K562 (cell line): ENCODE measurements around the gene KLRD1. TPM values are rescaled to one million over a fixed set of nuclear protein-coding genes. Genes with fewer than 3 reads are reported as not detected.

Experiments
- ATAC-seq: fragments of 200-7000 bp; cut with Tn5 transposase; 3 replicates; pipeline ENCODE4 v1.9.1; 2020; ENCODE audit warnings: moderate library complexity
- BruUV-seq: library from RNA; stranded (reverse); fragments of 400-500 nt; replicated peaks from 2 replicates; lab custom pipeline; 2021; lab: Mats Ljungman, UMichigan
- CTCF ChIA-PET: fragments of 300-600 bp; formaldehyde crosslinking; extraction: SDS; loops from one replicate; lab custom pipeline; 2021; ENCODE audit warnings: low intra/inter-chr PET ratio; lab: Yijun Ruan, JAX
- POLR2A ChIA-PET: fragments of 300-600, 350-650 bp; sonication (Branson Sonifier 250); formaldehyde crosslinking; extraction: SDS; loops from one replicate; lab custom pipeline; 2021; ENCODE audit warnings: antibody characterized with exemption, inconsistent platforms; lab: Yijun Ruan, JAX
- DNase-seq, 4 experiments: peaks; one replicate each; pipeline versions ENCODE4 v3.0.0 to v3.0.0-alpha.2; 2011 to 2018; ENCODE audit warnings: low spot score in 3 of 4, mixed read lengths in 3 of 4; ENCODE audit errors: extremely low read depth in 1 of 4
- FAIRE-seq: peaks from 2 replicates; lab custom pipeline; 2011; peaks lifted over from hg19 to GRCh38; lab: Jason Lieb, UNC
- H2AFZ ChIP-seq: 2 replicates; pipeline ENCODE4 v1.6.0; 2011; ENCODE audit warnings: low read depth, low read length, control low read depth, inconsistent platforms
- H3K27ac ChIP-seq: fragments of 200-600 bp; 3 replicates; pipeline ENCODE4 v1.8.0; 2011; ENCODE audit warnings: low read depth, mild to moderate bottlenecking, control low read depth, inconsistent platforms, low read length, moderate library complexity, mixed read lengths; ENCODE audit errors: extremely low read depth
- H3K27me3 ChIP-seq, 2 experiments: fragments of 300-600 bp in 1 of 2; 2 replicates in 1 of 2; 3 replicates in 1 of 2; pipeline versions ENCODE4 v1.6.0 to v1.8.0; 2011; ENCODE audit warnings: inconsistent platforms in 2 of 2, low read length in 2 of 2, mild to moderate bottlenecking in 1 of 2, mixed read lengths in 1 of 2, moderate library complexity in 1 of 2; ENCODE audit not compliant: control insufficient read depth in 2 of 2, insufficient read depth in 2 of 2
- H3K36me3 ChIP-seq: fragments of 300-600 bp; 3 replicates; pipeline ENCODE4 v1.8.0; 2011; ENCODE audit warnings: mild to moderate bottlenecking, low read length, inconsistent platforms; ENCODE audit not compliant: control insufficient read depth, insufficient read depth
- H3K4me1 ChIP-seq, 2 experiments: fragments of 200-600 bp in 1 of 2; replicated peaks in 1 of 2; 2 replicates in 1 of 2; 3 replicates in 1 of 2; pipeline versions ENCODE4 v1.5.1 to v1.8.0; 2011; ENCODE audit warnings: inconsistent platforms in 2 of 2, low read length in 2 of 2, mild to moderate bottlenecking in 1 of 2, mixed read lengths in 1 of 2, moderate library complexity in 1 of 2; ENCODE audit not compliant: control insufficient read depth in 2 of 2, insufficient read depth in 2 of 2
- H3K4me2 ChIP-seq: 2 replicates; pipeline ENCODE4 v1.6.1; 2011; ENCODE audit warnings: low read length, control low read depth, inconsistent platforms, mixed read lengths; ENCODE audit not compliant: insufficient read depth
- H3K4me3 ChIP-seq: fragments of 200-600 bp; sonication (generic), shearing (Covaris generic); 2 replicates; pipeline ENCODE4 v1.5.1; 2016; ENCODE audit warnings: control low read depth, inconsistent platforms
- H3K79me2 ChIP-seq: fragments of 200-600 bp; 3 replicates; pipeline ENCODE4 v1.8.0; 2011; ENCODE audit warnings: low read length, inconsistent platforms; ENCODE audit not compliant: control insufficient read depth, insufficient read depth
- H3K9ac ChIP-seq, 2 experiments: 2 replicates each; pipeline versions ENCODE4 v1.6.0 to v1.6.1; 2011; ENCODE audit warnings: low read depth in 2 of 2, low read length in 2 of 2, control low read depth in 1 of 2, inconsistent platforms in 1 of 2, mild to moderate bottlenecking in 1 of 2, mixed read lengths in 1 of 2; ENCODE audit not compliant: insufficient read depth in 1 of 2
- H3K9me1 ChIP-seq: one replicate; pipeline ENCODE4 v1.6.0; 2011; ENCODE audit warnings: inconsistent platforms, mild to moderate bottlenecking, low read length, moderate library complexity; ENCODE audit not compliant: control insufficient read depth, insufficient read depth
- H3K9me3 ChIP-seq: replicated peaks from 2 replicates; pipeline ENCODE4 v1.5.1; 2011; ENCODE audit warnings: low read depth, low read length, inconsistent platforms; ENCODE audit not compliant: control insufficient read depth, insufficient read depth
- H4K20me1 ChIP-seq: replicated peaks from 2 replicates; pipeline ENCODE4 v1.6.1; 2011; ENCODE audit warnings: low read length, inconsistent platforms, mixed read lengths; ENCODE audit not compliant: control insufficient read depth, insufficient read depth
- BACH1 ChIP-seq: fragments of 200-800 bp; sonication (Bioruptor generic); IDR thresholded peaks from 2 replicates; pipeline ENCODE4 v1.6.1; 2016; ENCODE audit warnings: missing genetic modification characterization, missing compliant biosample characterization
- WGBS: fragments of 100-300 bp; shearing (Covaris generic); methylation state at CpG from one replicate; pipeline ENCODE4 v1.1.6; 2016; ENCODE audit warnings: low coverage, mixed read lengths; ENCODE audit not compliant: insufficient coverage; ENCODE audit errors: missing lambda C conversion rate; 5-methylcytosine and 5-hydroxymethylcytosine counted together
- in situ Hi-C: fragments of 300-500 bp; cut with MboI; formaldehyde crosslinking; loops from 4 replicates; pipeline ENCODE4 v1.15.0; 2018; ENCODE audit warnings: inconsistent platforms, mixed read lengths
- intact Hi-C: fragments of 100-400 bp; cut with micrococcal nuclease; formaldehyde crosslinking; loops from 2 replicates; pipeline ENCODE4 v1.14.2; 2022
- polyA plus RNA-seq, 8 experiments: library from polyadenylated mRNA; depleted of rRNA in 4 of 8; stranded (reverse) in 5 of 8; unstranded in 3 of 8; fragments of >200 nt; fragmentation: Nextera tagmentation in 2 of 8; fragmentation: Illumina TruSeq in 1 of 8; extraction: Ambion mirVana in 2 of 8; extraction: Trizol in 1 of 8; gene quantifications; 2 replicates each; pipeline versions ENCODE4 v1.2.1 to v1.2.3, GENCODE V29; 2011 to 2014; ENCODE audit warnings: inconsistent platforms in 1 of 8, missing spikeins in 1 of 8
- total RNA-seq, 7 experiments: library from RNA; depleted of rRNA in 6 of 7; stranded (reverse); fragments of >200 nt in 6 of 7; fragmentation: Illumina TruSeq in 2 of 7; extraction: Trizol in 2 of 7; gene quantifications; 2 replicates each; pipeline versions ENCODE4 v1.2.1 to v1.2.3, GENCODE V29; 2011 to 2021; ENCODE audit warnings: low replicate concordance in 1 of 7
- TF ChIP-seq, protein P1 (sequence below): fragments of 450-650 bp; IDR thresholded peaks from 2 replicates; pipeline ENCODE4 v1.6.1; 2018; ENCODE audit not compliant: partially characterized antibody
- TF ChIP-seq, protein P2 (sequence below): fragments of 450-650 bp; IDR thresholded peaks from 2 replicates; pipeline ENCODE4 v1.7.0; 2016; ENCODE audit warnings: borderline replicate concordance

Gene KLRD1
- total and polyA plus RNA-seq, 9 of the 15 experiments (the other 6 are each of a cell fraction or from before 2014, with no cell fraction given) = not detected

DNA sequence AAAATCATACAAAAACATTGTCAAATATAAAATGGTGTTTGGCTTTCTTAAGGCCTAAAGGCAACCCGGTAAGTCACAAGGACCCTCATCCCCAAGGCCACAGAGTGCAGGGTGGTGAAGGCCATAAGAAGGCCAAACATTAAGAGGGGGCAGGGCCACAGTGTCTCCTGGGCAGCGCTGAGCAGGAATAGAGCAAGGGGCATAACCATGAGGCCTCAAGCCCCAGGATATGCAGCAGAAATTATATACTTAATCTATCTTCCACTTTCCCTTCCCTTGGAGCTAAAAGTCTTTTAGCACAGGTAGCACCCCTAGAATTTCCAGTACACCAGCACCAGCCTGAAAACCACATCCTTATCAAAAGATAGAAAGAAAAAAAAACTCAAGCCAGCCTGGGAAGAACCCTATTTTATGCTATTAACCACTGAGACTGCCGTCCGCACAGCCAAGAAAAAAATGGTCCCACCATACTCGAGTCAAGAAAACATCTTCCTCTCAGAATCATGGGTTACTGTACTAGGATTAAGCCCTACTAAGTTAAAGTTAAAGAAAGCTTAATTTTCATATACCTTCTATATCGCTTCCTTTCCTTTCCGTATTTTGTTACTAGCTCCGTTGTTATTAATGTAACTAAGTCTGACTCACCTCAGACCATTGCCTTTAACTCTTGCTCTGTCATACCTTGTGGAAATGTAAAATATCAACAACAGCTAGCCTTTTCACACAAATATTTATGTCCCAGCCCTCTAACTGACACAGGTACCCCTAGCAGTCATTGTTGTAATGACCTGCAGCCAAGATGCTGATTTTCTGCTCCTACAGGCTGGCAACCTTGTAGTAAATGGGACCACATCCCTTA, 62.1 kb downstream of the KLRD1 start:
- Histone ChIP-seq H3K27ac (peak overlapping the region; percentile 54; the same call in 1 of the 3 replicates), H3K4me2 (peak overlapping the region; percentile 50), H3K9ac (no peak overlapping the region), H3K9me3 (peaks cover 6% of the 10 kb centered on the region), H2AFZ (peak overlapping the region; percentile 33; the same call in 1 of the 2 replicates), H3K4me3 (no peak overlapping the region), H4K20me1 (no peaks in the 10 kb centered on the region), H3K27me3 (no peaks in the 10 kb centered on the region), H3K4me1 (peaks cover 4 to 13% of the 10 kb centered on the region in 2 experiments; a peak in 3 of 5 replicates), H3K79me2 (peaks cover 19% of the 10 kb centered on the region), H3K36me3 (no peaks in the 10 kb centered on the region; the same call in 1 of the 3 replicates), H3K9me1 (no peaks in the 10 kb centered on the region)
- ChIA-PET CTCF (no interaction called here), POLR2A (no interaction called here)
- in situ Hi-C loops (no loop called here), intact Hi-C loops (no loop called here)
- ATAC-seq = no peak
- 43% methylated on average over 8 of the region's 8 CpGs for WGBS
- no TSS peak for BruUV-seq
- DNase-seq = no peak
- no peak for FAIRE-seq
- TF ChIP-seq, protein P1, sequence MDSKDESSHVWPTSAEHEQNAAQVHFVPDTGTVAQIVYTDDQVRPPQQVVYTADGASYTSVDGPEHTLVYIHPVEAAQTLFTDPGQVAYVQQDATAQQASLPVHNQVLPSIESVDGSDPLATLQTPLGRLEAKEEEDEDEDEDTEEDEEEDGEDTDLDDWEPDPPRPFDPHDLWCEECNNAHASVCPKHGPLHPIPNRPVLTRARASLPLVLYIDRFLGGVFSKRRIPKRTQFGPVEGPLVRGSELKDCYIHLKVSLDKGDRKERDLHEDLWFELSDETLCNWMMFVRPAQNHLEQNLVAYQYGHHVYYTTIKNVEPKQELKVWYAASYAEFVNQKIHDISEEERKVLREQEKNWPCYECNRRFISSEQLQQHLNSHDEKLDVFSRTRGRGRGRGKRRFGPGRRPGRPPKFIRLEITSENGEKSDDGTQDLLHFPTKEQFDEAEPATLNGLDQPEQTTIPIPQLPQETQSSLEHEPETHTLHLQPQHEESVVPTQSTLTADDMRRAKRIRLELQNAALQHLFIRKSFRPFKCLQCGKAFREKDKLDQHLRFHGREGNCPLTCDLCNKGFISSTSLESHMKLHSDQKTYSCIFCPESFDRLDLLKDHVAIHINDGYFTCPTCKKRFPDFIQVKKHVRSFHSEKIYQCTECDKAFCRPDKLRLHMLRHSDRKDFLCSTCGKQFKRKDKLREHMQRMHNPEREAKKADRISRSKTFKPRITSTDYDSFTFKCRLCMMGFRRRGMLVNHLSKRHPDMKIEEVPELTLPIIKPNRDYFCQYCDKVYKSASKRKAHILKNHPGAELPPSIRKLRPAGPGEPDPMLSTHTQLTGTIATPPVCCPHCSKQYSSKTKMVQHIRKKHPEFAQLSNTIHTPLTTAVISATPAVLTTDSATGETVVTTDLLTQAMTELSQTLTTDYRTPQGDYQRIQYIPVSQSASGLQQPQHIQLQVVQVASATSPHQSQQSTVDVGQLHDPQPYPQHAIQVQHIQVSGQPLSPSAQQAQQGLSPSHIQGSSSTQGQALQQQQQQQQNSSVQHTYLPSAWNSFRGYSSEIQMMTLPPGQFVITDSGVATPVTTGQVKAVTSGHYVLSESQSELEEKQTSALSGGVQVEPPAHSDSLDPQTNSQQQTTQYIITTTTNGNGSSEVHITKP = peak; percentile 42
- no peak for TF ChIP-seq BACH1 (tag)
- TF ChIP-seq, protein P2, sequence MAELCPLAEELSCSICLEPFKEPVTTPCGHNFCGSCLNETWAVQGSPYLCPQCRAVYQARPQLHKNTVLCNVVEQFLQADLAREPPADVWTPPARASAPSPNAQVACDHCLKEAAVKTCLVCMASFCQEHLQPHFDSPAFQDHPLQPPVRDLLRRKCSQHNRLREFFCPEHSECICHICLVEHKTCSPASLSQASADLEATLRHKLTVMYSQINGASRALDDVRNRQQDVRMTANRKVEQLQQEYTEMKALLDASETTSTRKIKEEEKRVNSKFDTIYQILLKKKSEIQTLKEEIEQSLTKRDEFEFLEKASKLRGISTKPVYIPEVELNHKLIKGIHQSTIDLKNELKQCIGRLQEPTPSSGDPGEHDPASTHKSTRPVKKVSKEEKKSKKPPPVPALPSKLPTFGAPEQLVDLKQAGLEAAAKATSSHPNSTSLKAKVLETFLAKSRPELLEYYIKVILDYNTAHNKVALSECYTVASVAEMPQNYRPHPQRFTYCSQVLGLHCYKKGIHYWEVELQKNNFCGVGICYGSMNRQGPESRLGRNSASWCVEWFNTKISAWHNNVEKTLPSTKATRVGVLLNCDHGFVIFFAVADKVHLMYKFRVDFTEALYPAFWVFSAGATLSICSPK = no peak
- TF ChIP-seq, all 486 proteins: peak for 1
